Upper lobe of right lung (tissue), 1 donor: Measurements from ENCODE around the gene ALDH5A1. TPM values are rescaled to one million over a fixed set of nuclear protein-coding genes. Genes with fewer than 3 reads are reported as not detected.

Experiments
- ATAC-seq: fragments of 200-7000 bp; cut with Tn5 transposase; one replicate; pipeline ENCODE4 v1.9.1; 2020; ENCODE audit warnings: mild to moderate bottlenecking, moderate library complexity
- DNase-seq: peaks from one replicate; pipeline ENCODE4 v3.0.0-alpha.2; 2020
- H3K27ac ChIP-seq: fragments of 200-600 bp; one replicate; pipeline ENCODE4 v1.8.0; 2022
- H3K27me3 ChIP-seq: fragments of 200-600 bp; one replicate; pipeline ENCODE4 v1.8.0; 2022; ENCODE audit warnings: mild to moderate bottlenecking
- H3K36me3 ChIP-seq: fragments of 200-600 bp; one replicate; pipeline ENCODE4 v1.8.0; 2022
- H3K4me1 ChIP-seq: fragments of 200-600 bp; one replicate; pipeline ENCODE4 v1.8.0; 2022
- H3K4me3 ChIP-seq: fragments of 200-600 bp; one replicate; pipeline ENCODE4 v1.8.0; 2022; ENCODE audit warnings: mild to moderate bottlenecking
- H3K9me3 ChIP-seq: fragments of 200-600 bp; one replicate; pipeline ENCODE4 v1.8.0; 2022
- intact Hi-C: fragments of 100-400 bp; cut with DNase I; formaldehyde crosslinking; loops from one replicate; pipeline ENCODE4 v1.11.0; 2022
- total RNA-seq: library from RNA; stranded (reverse); fragmentation: NEBNext Ultra II Directional; extraction: Animal tissue kit (Norgen Biotek cat#: 25700); gene quantifications from one replicate; pipeline ENCODE4 v1.2.1, GENCODE V29; 2021
- TF ChIP-seq, protein P1 (sequence below): fragments of 200-600 bp; IDR thresholded peaks from one replicate; pipeline ENCODE4 v1.8.0; 2022; ENCODE audit warnings: antibody characterized with exemption
- donor health status: DM: no; HTN: yes; CAD: no; lungs with severe emphysema.

The ALDH5A1 gene
- total RNA-seq, 1 donor from 2014 or later = 15.5 TPM

DNA sequence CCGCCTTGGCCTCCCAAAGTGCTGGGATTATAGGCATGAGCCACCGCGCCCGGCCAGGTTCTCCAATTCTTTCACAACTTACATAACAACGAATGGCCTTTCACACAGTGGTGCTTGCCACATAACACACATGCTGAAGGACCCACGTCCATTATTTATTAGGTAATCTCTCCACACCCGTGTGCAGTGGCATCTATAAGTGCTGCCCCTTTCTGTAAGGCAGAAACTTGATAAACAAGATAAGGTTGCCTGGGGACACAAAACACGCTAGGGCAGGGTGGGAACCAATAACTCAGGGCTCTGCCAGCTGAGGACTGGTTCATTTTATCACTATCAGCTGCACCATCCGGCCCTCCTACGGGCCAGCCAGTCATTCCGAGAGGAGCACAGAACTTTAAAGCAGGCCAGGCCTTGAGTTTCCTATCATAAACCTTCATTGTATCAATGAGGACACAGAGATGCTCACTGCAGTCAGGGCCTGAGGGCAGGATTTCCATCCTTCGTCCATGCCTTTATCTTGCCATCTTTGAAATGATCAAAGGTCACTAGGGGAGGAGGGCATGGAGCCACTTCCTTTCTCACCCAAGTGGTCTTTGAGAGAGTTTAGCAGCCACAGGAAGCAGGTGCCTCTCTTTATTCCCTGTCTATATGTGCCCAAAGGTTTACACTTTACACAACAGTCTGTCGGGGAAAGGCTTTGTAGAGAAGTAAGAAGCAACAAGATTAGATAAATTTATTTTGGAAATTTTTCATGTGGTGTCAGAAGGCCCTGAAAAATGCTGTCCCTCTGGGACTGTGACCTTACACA lies 43.0 kb upstream of the ALDH5A1 start:
- Histone ChIP-seq H3K27me3 (no peaks in the 10 kb centered on the region), H3K9me3 (no peaks in the 10 kb centered on the region), H3K4me1 (no peaks in the 10 kb centered on the region), H3K36me3 (no peaks in the 10 kb centered on the region), H3K4me3 (no peak overlapping the region), H3K27ac (peak overlapping the region; percentile 31)
- peak; percentile 83 for ATAC-seq
- intact Hi-C loops = no loop called here
- TF ChIP-seq, protein P1, sequence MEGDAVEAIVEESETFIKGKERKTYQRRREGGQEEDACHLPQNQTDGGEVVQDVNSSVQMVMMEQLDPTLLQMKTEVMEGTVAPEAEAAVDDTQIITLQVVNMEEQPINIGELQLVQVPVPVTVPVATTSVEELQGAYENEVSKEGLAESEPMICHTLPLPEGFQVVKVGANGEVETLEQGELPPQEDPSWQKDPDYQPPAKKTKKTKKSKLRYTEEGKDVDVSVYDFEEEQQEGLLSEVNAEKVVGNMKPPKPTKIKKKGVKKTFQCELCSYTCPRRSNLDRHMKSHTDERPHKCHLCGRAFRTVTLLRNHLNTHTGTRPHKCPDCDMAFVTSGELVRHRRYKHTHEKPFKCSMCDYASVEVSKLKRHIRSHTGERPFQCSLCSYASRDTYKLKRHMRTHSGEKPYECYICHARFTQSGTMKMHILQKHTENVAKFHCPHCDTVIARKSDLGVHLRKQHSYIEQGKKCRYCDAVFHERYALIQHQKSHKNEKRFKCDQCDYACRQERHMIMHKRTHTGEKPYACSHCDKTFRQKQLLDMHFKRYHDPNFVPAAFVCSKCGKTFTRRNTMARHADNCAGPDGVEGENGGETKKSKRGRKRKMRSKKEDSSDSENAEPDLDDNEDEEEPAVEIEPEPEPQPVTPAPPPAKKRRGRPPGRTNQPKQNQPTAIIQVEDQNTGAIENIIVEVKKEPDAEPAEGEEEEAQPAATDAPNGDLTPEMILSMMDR = no peak
- DNase-seq = peak; percentile 67

DNA sequence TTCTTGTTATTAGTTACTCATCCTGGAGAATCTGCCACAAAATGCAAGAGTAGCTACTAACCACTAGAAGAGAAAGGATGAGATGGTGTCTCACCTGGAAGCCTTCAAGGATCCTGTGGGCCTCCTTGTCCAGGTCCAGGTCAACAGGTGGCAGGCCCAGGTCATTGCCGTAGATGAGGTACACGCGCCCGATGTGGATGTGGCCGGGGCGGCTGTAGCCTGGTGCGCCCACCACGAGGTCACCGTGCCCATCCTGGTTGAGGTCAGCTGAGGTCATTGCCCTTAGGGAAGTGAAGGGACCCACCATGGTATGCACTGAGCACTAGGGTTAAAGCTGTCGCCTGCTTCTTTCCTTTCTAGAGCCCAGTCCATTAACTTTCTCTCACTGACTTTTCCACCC lies 40.8 kb upstream of the ALDH5A1 start:
- no peaks in the 10 kb centered on the region for H3K27me3 ChIP-seq

DNA sequence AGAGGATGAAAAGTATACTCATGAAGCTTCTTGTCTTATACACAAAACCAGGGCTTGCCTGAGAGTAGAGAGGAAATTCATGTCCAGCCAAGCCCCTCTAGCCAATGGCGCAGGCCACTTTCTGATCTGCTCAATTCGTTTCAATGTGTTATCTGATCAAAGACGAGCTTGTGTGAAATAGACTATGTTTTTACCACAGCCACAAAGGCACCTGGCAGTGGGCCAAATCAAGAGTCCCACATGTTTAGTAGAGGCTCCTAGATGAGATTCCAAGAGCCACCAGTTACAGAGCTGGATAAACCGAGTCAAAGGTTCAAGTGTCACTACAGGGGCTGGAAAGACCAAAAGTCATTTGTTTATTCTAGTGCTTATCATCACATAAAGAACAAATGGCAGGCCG lies 40.3 kb upstream of the ALDH5A1 start:
- Histone ChIP-seq H3K4me3 (no peak overlapping the region), H3K9me3 (no peaks in the 10 kb centered on the region), H3K27me3 (no peaks in the 10 kb centered on the region), H3K27ac (no peak overlapping the region), H3K4me1 (no peaks in the 10 kb centered on the region), H3K36me3 (no peaks in the 10 kb centered on the region)
- intact Hi-C loops = no loop called here
- ATAC-seq (no peak), DNase-seq (no peak)
- TF ChIP-seq, protein P1 = no peak

More for the DNA sequence above, 40.8 kb upstream of the ALDH5A1 start:
- no peaks in the 10 kb centered on the region for H3K36me3 ChIP-seq
- TF ChIP-seq, protein P1 = no peak
- intact Hi-C loops = no loop called here
- H3K27ac ChIP-seq = no peak overlapping the region
- no peaks in the 10 kb centered on the region for H3K4me1 ChIP-seq
- no peaks in the 10 kb centered on the region for H3K9me3 ChIP-seq
- DNase-seq (no peak), ATAC-seq (no peak)
- H3K4me3 ChIP-seq = no peak overlapping the region

DNA sequence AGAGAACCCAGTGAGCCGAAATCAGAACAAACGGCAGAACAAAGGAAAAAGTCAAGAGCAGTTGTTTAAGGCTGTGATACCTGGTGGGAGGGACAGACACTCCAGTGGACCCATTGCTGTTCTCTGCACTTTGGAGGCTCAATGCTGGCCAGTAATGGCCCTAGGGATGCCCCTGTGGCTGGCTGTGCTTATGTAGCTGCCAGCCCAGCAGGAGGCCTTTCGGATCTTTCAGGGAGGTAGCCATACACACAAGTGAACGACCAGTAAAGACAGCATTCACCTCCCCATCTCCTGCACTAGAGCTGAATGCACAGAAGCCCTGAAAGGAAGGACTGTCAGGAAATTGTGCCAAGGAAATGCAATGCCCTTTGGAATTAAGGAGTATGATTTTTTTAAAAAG lies 39.7 kb upstream of the ALDH5A1 start:
- H3K4me1 ChIP-seq = no peaks in the 10 kb centered on the region
- TF ChIP-seq, protein P1 = no peak
- H3K4me3 ChIP-seq = no peak overlapping the region
- ATAC-seq (no peak), DNase-seq (no peak)
- H3K36me3 ChIP-seq = no peaks in the 10 kb centered on the region
- H3K27me3 ChIP-seq = no peaks in the 10 kb centered on the region
- intact Hi-C loops = no loop called here
- no peaks in the 10 kb centered on the region for H3K9me3 ChIP-seq
- H3K27ac ChIP-seq = no peak overlapping the region

DNA sequence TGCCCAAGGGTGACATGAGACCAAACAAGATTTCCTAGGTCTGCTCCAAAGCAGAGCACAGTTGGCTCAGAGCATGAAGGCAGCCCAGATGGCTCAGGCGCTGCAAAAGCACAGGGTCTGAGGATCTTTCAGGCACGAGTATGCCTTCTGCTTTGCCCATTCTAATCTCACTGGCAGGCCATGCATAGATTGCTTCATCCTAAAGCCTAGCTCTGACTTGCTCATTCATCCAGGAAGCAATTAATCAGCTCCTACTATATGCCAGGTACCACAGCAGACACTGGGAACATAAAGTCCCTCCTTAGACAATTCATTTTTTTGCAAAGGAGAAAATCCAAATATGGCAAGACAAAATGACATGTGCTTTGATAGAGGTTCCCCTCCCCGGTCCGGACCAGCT lies 36.6 kb upstream of the ALDH5A1 start:
- Histone ChIP-seq H3K36me3 (no peaks in the 10 kb centered on the region), H3K9me3 (no peaks in the 10 kb centered on the region), H3K4me3 (no peak overlapping the region), H3K27me3 (no peaks in the 10 kb centered on the region), H3K4me1 (no peaks in the 10 kb centered on the region), H3K27ac (no peak overlapping the region)
- no peak for ATAC-seq
- no peak for DNase-seq
- intact Hi-C loops = no loop called here
- TF ChIP-seq, protein P1 = no peak

DNA sequence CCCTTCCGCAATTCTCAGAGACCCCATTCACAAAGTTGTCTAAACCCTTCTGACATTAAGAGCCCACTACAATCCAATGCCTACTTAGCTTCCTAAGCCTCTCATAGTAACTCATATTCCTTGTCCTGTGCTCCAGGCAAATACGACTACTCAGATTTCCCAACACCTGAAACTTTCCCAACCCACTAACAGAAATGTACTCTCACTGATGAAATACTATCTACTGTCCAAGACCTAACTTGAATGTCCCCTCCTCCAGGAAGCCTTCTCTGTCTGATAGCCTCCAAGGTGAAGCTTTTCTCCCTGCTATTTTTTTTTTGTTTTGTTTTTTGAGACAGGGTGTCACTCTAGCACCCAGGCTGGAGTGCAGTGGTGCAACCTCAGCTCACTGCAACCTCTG lies 35.8 kb upstream of the ALDH5A1 start:
- Histone ChIP-seq H3K4me3 (no peak overlapping the region), H3K4me1 (no peaks in the 10 kb centered on the region), H3K27me3 (no peaks in the 10 kb centered on the region), H3K27ac (no peak overlapping the region), H3K36me3 (no peaks in the 10 kb centered on the region), H3K9me3 (no peaks in the 10 kb centered on the region)
- TF ChIP-seq, protein P1 = no peak
- DNase-seq = no peak
- ATAC-seq = no peak
- intact Hi-C loops = no loop called here
